Gastroesophageal sphincter (tissue), 4 donors: ENCODE measurements around the gene MFSD11. TPM values are rescaled to one million over a fixed set of nuclear protein-coding genes. Genes with fewer than 3 reads are reported as not detected.
"Not testable (repeated sequence)": the region's sequence is repeated elsewhere in the genome, so short reads cannot be mapped to it uniquely, and the experiment has no call there.

Source experiments
- ATAC-seq: fragments of 150-250 bp; one replicate; pipeline ENCODE4 v1.9.1; 2016; ENCODE audit warnings: mild to moderate bottlenecking, moderate library complexity
- H3K27ac ChIP-seq, 4 donors: fragments of 200-600 bp; sonication (generic) in 3 of 4; 1 replicate in 3 of 4; 2 replicates in 1 of 4; pipeline ENCODE4 v1.5.1; 2016 to 2019
- H3K27me3 ChIP-seq: fragments of 200-600 bp; sonication (generic); one replicate; pipeline ENCODE4 v1.5.1; 2019
- H3K36me3 ChIP-seq, 2 donors: fragments of 200-600 bp; sonication (generic); one replicate each; pipeline ENCODE4 v1.5.1; 2019; ENCODE audit warnings: control low read depth in 1 of 2
- H3K4me1 ChIP-seq, 3 donors: fragments of 200-600 bp; sonication (generic); 1 replicate in 2 of 3; 2 replicates in 1 of 3; pipeline ENCODE4 v1.5.1; 2016 to 2019; ENCODE audit warnings: control low read depth in 2 of 3
- H3K4me3 ChIP-seq, 2 donors: fragments of 200-600 bp; sonication (generic); one replicate each; pipeline ENCODE4 v1.5.1; 2019; ENCODE audit warnings: mild to moderate bottlenecking in 1 of 2, moderate library complexity in 1 of 2
- H3K9me3 ChIP-seq, 3 donors: fragments of 200-600 bp; sonication (generic); one replicate each; pipeline ENCODE4 v1.5.1; 2017 to 2019; ENCODE audit warnings: control low read depth in 2 of 3
- CTCF ChIP-seq, 4 experiments: fragments of 200-600 bp in 2 of 4; fragments of 450-650 bp in 2 of 4; sonication (generic) in 1 of 4; IDR thresholded peaks; one replicate each; pipeline ENCODE4 v1.5.1; 2017 to 2019; ENCODE audit warnings: antibody characterized with exemption in 4 of 4, mild to moderate bottlenecking in 2 of 4, moderate library complexity in 2 of 4
- EP300 ChIP-seq: sonication (generic); formaldehyde crosslinking; IDR thresholded peaks from one replicate; pipeline ENCODE4 v1.6.1; 2017; ENCODE audit warnings: antibody characterized with exemption, mild to moderate bottlenecking
- POLR2A ChIP-seq, 2 donors: fragments of 450-650 bp; IDR thresholded peaks; one replicate each; pipeline ENCODE4 v1.6.1; 2017; ENCODE audit warnings: antibody characterized with exemption in 2 of 2, mild to moderate bottlenecking in 2 of 2, moderate library complexity in 1 of 2
- POLR2AphosphoS5 ChIP-seq: sonication (generic); formaldehyde crosslinking; IDR thresholded peaks from one replicate; pipeline ENCODE4 v1.6.1; 2017; ENCODE audit warnings: antibody characterized with exemption
- WGBS, 2 donors: methylation state at CpG; one replicate each; pipeline ENCODE4 v1.1.5; 2018; ENCODE audit warnings: low coverage in 1 of 2; 5-methylcytosine and 5-hydroxymethylcytosine counted together
- total RNA-seq, 4 donors: library from RNA; depleted of rRNA; stranded (reverse); fragments of >200 nt; gene quantifications; one replicate each; pipeline ENCODE4 v1.1.0, GENCODE V29; 2016

Gene MFSD11
- total RNA-seq, 4 donors from 2014 or later, result 18.4 to 27.8 (median 20.9) TPM

- ATAC-seq, result no peak
- WGBS, 2 donors, result 71% methylated on average over 3 of the region's 3 CpGs; no CpG with 5 or more reads in 1 of the 2 donors
- Histone ChIP-seq H3K4me1 (peaks cover 0 to 7% (median 4%) of the 10 kb centered on the region in 3 donors), H3K36me3 (no peaks in the 10 kb centered on the region), H3K27me3 (no peaks in the 10 kb centered on the region), H3K4me3 (no peak overlapping the region), H3K9me3 (no peaks in the 10 kb centered on the region), H3K27ac (no peak overlapping the region)
- TF ChIP-seq EP300 (no peak), CTCF (IDR thresholded peaks at IDR 0.05) (no peak), POLR2A (IDR thresholded peaks at IDR 0.05) (no peak), POLR2AphosphoS5 (no peak)
These were observed 58.2 kb downstream of the MFSD11 start for GRCh38 chr17:76796081-76796480.

GRCh38 chr17:76797241-76797840 lies 59.4 kb downstream of the MFSD11 start:
- WGBS, 2 donors, result 59 to 69% methylated on average over 3 to 5 of the region's 6 CpGs
- no peak overlapping the region for H3K27ac ChIP-seq
- no peaks in the 10 kb centered on the region for H3K9me3 ChIP-seq
- no peaks in the 10 kb centered on the region for H3K27me3 ChIP-seq
- no peak for ATAC-seq
- H3K4me1 ChIP-seq, result no peaks in the 10 kb centered on the region
- no peak overlapping the region for H3K4me3 ChIP-seq
- TF ChIP-seq POLR2A (IDR thresholded peaks at IDR 0.05) (no peak), POLR2AphosphoS5 (no peak), CTCF (IDR thresholded peaks at IDR 0.05) (no peak), EP300 (no peak)
- no peaks in the 10 kb centered on the region for H3K36me3 ChIP-seq

- no peak for ATAC-seq
- H3K36me3 ChIP-seq, result peaks cover 0 to under 1% of the 10 kb centered on the region in 2 donors
- WGBS, 2 donors, result 75% methylated on average over 2 of the region's 5 CpGs; no CpG with 5 or more reads in 1 of the 2 donors
- no peaks in the 10 kb centered on the region for H3K4me1 ChIP-seq
- H3K9me3 ChIP-seq, result no peaks in the 10 kb centered on the region
- TF ChIP-seq CTCF (IDR thresholded peaks at IDR 0.05), result no peak
- no peak for TF ChIP-seq POLR2A (IDR thresholded peaks at IDR 0.05)
- TF ChIP-seq POLR2AphosphoS5, result no peak
- no peaks in the 10 kb centered on the region for H3K27me3 ChIP-seq
- H3K27ac ChIP-seq, result no peak overlapping the region
- no peak overlapping the region for H3K4me3 ChIP-seq
These were observed 63.8 kb downstream of the MFSD11 start for GRCh38 chr17:76801706-76802105.

- Histone ChIP-seq H3K27me3 (no peaks in the 10 kb centered on the region), H3K36me3 (peaks cover 0 to 9% of the 10 kb centered on the region in 2 donors), H3K27ac (no peak overlapping the region), H3K4me1 (no peaks in the 10 kb centered on the region), H3K9me3 (no peaks in the 10 kb centered on the region), H3K4me3 (no peak overlapping the region)
- WGBS, 2 donors, result 92 to 100% methylated on average over 2 of the region's 9 CpGs
- ATAC-seq, result no peak
- TF ChIP-seq POLR2A (IDR thresholded peaks at IDR 0.05) (no peak), CTCF (IDR thresholded peaks at IDR 0.05) (no peak), POLR2AphosphoS5 (no peak), EP300 (no peak)
These were observed 67.4 kb downstream of the MFSD11 start for GRCh38 chr17:76805319-76805718.

- not testable (repeated sequence) for H3K4me1 ChIP-seq, H3K27ac ChIP-seq, H3K9me3 ChIP-seq, H3K4me3 ChIP-seq, H3K27me3 ChIP-seq, H3K36me3 ChIP-seq, ATAC-seq
- WGBS, 2 donors, result no CpG with 5 or more reads among the region's 32 CpGs
These were observed 68.2 kb downstream of the MFSD11 start for GRCh38 chr17:76806151-76806550.

GRCh38 chr17:76806767-76807166 lies 68.8 kb downstream of the MFSD11 start:
- H3K27ac ChIP-seq, H3K36me3 ChIP-seq, H3K9me3 ChIP-seq, H3K4me1 ChIP-seq, H3K27me3 ChIP-seq, ATAC-seq, H3K4me3 ChIP-seq: not testable (repeated sequence)
- WGBS, 2 donors, result 91 to 92% methylated on average over 2 of the region's 4 CpGs
